ENCODE results near the gene KCNMA1.

The KCNMA1 gene

DNA sequence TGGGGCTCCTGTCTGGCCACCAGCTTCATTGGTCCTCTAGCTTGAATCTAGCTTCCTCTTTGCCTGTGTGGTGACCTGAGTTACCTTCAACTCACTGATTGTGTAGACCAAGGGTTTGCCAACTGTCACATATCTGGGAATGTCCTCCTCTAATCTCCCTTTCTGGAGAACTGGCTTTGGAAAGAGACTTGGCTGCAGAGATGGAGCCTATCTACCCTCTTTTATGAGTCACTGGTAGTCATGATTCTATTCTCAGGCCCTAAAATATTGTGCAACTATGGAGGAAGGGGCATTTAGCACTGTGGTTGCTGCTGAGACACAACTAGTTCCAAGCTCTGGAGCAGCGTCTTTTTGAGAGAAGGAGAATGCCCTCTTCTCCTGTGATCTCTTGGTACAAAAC, 691.3 kb downstream of the KCNMA1 start:
- no peak for DNase-seq

GRCh38 chr10:76945166-76945565, 692.4 kb downstream of the KCNMA1 start:
- no peak for DNase-seq

GRCh38 chr10:76944640-76945039, 693.0 kb downstream of the KCNMA1 start:
- no peak for DNase-seq

- no peak for DNase-seq
Measured at GRCh38 chr10:76942628-76943416, 694.8 kb downstream of the KCNMA1 start.

DNA sequence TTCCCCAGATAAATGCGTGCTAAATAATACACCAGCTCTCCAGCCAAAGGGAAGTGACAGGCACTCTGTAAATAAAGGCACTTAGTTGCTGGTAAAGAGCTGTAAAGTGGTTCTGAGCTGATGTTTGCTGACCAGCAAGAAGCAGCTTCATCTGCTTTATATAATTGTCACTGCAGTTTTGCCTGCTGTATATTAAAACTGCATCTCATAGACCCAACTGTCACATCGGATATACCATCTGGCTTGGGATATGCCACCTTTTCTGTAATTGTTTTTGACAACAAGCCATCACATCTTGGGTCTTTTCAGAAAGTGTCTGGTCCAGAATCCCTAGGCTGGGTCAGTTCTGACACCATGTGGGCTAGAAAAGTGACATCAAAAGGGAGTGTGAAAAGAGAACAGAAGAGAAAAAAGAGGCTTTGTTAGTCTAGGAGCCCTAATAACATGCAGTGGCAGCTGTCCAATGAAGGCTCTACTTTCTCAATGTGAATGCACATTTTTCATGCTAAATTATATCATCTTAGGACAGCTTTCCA, 697.6 kb downstream of the KCNMA1 start:
- DNase-seq = no peak

DNA sequence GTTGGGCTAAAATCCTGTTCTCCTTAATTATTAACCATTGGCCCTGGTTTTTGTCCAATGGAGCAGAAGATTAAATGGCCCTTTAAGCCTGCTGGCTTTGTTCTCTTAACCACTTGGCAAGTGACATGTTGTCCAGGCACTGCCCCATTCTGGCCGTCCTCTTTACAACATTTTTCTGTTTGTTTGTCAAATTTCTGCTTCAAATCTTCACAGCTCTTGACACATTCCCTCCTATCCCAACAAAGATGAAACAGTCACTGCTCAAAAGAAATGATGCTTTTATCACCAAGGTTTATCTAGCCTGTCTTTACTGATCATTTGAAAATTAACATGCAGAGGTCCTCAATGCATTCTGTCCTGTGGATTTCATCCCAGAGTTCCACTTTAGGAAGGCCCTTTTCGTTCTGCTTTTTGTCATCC, 700.4 kb downstream of the KCNMA1 start:
- DNase-seq = no peak

DNA sequence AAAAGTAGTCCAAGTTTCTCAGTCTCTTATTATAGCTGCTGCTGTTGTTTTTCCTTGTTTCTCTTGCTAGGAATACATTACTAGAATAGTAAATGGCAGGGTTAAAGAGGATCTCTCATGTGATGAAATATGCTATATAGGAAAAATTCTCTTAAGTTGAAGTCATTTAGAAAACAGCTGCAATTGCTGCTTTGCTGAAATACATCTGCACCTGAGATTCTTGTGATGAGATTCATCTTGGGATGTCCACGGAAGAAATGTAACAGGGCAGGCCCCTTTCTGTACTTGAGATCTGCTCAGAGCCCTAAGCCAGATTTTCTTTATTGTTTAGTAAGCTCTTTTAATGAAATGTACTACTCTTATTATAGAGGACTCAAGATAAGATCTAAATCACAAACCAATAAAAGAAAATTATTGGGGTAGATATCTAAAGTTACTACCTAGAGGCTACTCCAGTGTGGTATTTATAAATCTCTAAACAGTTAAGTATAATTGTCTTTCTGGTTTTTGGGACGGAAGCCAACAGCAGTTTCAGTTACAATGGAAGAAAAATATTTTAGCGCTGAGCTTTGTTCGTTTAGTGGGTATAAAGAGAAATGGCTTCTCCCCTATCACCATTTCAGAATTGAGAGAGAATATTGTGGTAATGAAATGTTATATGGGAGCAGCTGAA, 701.5 kb downstream of the KCNMA1 start:
- DNase-seq = no peak

DNA sequence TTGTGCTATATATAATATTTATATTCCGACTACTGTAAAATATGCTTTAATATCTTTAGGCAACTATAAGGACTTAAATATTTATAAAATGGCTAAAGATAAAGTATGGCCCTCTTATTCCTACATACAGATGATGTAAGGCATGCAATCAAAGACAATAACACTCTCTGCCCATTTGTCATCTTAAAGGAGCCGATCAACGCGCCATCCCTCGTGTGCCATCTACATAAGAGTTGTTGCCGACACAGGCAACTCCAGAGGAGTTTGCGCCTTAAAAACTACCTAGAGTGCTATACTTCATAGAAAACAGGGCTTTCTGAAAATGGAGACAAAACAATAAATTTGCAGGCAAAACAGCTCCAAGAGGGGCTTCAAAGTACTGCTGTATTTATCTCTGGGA, 709.0 kb downstream of the KCNMA1 start:
- no peak for DNase-seq

GRCh38 chr10:76925636-76926405, 711.8 kb downstream of the KCNMA1 start:
- DNase-seq = no peak

DNA sequence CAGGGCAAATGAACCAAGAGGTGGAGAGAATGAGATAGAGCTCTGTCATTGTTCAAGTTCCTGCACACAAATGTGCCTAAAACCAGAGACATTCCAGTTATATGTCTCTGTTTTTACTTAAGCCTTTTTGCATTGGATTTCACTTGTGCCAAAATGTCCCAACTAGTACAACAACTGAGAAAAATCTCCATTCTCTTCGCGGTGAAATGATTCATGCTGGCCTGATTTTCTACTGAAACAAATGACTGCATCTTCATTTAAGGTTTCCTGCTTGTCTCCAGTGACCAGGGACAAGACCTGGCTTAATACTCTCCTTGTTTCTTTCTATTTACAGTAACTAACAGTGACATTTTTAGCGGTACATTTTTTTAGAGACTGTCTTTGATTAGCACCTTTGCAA, 714.9 kb downstream of the KCNMA1 start:
- no peak for DNase-seq

DNA sequence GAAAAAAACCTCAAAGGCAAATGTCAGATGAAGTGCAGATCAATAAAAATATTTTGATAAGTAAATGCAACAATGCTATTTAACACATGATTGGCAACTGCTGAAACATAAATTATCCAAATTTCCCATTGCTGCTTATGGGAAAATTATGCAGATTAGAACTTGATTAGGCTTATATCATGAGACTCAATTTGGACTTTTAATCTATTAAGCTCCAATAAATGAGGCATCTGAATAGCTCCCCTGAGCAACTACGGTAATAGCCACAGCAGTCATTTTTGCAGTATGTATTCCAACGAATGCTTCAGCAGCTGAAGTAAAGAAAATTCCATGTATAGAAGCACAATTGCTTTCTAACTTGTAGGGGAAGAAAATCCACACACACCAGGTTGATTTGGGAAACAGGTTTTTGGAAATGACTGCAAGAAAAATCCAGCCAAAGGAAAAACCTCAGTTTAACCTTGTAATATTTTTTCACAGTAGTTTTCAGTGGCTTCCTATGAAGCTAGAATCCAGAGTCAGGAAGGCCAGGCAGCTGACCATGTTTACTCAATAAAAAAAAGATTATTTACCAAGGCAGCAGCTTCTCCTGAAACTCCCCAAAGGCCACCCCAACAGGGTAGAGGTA, 716.1 kb downstream of the KCNMA1 start:
- DNase-seq = no peak

DNA sequence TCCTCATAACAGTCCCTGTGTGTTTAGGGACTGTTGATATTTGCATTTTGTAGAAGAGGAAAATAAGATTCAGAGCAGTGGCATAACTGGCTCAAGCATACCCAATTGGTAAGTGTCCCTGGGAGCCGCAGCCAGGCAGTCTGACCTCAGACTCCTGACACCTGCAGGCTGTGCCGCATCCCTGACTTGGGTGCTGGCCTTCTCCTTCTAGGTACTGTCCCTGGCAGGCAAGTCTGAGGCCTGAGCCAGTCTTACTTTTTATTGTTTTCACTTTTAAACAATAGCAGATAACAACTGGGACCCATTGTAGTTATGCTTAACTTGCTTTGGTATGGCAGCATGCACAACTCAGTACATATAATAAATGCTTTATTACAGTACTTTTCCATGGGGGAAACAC, 717.0 kb downstream of the KCNMA1 start:
- no peak for DNase-seq

- no peak for DNase-seq
Measured at GRCh38 chr10:76918106-76918505, 719.5 kb downstream of the KCNMA1 start.

GRCh38 chr10:76917071-76917470, 720.5 kb downstream of the KCNMA1 start:
- no peak for DNase-seq

DNA sequence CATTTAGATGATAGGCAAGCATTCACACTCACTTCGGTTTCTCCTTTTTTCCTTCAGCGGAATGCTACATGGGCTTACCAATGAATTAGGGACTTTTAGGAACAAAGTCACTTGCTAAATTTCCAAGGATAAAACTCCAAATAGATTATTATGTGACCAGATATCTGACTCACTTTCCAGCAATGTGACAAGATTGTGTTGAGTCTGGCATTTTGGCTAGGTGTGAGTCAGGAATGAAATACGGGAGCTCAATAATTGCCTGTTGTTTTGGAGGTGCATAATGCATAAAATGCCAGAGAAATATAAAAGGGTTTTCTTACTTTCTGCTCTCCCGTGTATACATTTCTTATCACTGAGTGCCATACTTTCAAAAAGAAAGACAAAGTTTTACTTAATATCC, 721.1 kb downstream of the KCNMA1 start:
- no peak for DNase-seq

- no peak for DNase-seq
Measured at GRCh38 chr10:76915316-76915715, 722.3 kb downstream of the KCNMA1 start.

GRCh38 chr10:76911184-76911583, 726.4 kb downstream of the KCNMA1 start:
- DNase-seq = no peak

- no peak for DNase-seq
Measured at GRCh38 chr10:76910184-76910962, 727.2 kb downstream of the KCNMA1 start.

DNA sequence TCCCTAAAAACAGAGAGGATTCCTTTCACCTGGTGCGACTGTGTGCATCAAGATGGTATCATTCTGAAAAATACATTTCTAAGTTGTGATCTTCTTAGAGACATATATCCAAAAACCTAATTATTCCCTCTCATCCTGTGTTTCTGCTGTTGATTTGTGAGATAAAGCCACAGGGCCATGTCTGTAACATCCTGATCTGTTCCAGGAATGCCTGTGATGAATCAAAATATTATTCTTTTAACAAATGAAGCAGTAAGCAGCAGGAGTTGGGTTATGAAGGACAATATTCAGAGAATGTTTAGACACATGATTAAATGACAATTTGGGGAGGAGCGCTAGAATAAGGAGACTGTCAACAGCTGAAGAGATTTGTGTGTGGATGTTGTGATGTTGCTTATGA, 731.4 kb downstream of the KCNMA1 start:
- no peak for DNase-seq

- DNase-seq = no peak
Measured at GRCh38 chr10:76905251-76905650, 732.4 kb downstream of the KCNMA1 start.

- DNase-seq = no peak
Measured at GRCh38 chr10:76903387-76903945, 734.1 kb downstream of the KCNMA1 start.

DNA sequence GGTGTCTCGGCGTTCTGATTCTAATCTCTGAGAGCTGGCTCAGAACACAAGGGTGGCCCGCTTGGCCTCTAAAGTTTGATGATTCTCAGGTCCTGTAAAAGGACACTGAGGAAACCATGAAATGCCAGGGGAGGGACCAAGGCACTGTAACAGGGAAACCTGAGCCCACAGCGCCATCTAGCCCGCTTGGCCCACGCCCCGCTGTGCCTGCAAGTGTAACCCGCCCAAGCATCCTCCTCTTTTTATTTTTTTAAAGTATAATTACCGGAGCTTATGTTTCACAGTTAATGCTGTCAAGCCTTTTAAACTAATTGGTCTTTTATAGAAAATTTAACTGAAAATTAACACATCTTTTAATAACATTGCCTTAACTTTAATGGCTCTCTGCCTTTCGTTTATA, 734.7 kb downstream of the KCNMA1 start:
- DNase-seq = peak; percentile 6
